Measurements from ENCODE around the gene PIK3R6. TPM values are rescaled to one million over a fixed set of nuclear protein-coding genes. Genes with fewer than 3 reads are reported as not detected.

Gene PIK3R6
- total and polyA plus RNA-seq, 3 donors from 2014 or later: 1.3 to 2.6 (median 2.5) TPM

GRCh38 chr17:8835631-8836364, 31.7 kb downstream of the PIK3R6 start:
- no peaks in the 10 kb centered on the region for H3K9me3 ChIP-seq
- no peaks in the 10 kb centered on the region for H3K27me3 ChIP-seq
- H3K4me1 ChIP-seq: no peaks in the 10 kb centered on the region
- H3K27ac ChIP-seq: no peak overlapping the region
- H3K36me3 ChIP-seq (ENCODE audit: low read depth, missing control alignments): no peaks in the 10 kb centered on the region
- 86 to 92% methylated on average over 6 of the region's 6 CpGs for WGBS, 2 donors
- TF ChIP-seq POLR2A (IDR thresholded peaks at IDR 0.05) (no peak), CTCF (IDR thresholded peaks at IDR 0.05) (no peak)
- intact Hi-C loops (cut with DNase I; ENCODE audit: low total_unique reads): no loop called here
- H3K4me3 ChIP-seq: no peak overlapping the region
- no peak for DNase-seq

- no peak for DNase-seq
- no peaks in the 10 kb centered on the region for H3K27me3 ChIP-seq
- no peak overlapping the region for H3K27ac ChIP-seq
- H3K36me3 ChIP-seq (ENCODE audit: low read depth, missing control alignments): no peaks in the 10 kb centered on the region
- no peaks in the 10 kb centered on the region for H3K9me3 ChIP-seq
- intact Hi-C loops (cut with DNase I; ENCODE audit: low total_unique reads): no loop called here
- no peaks in the 10 kb centered on the region for H3K4me1 ChIP-seq
- WGBS, 2 donors: 89 to 94% methylated on average over 14 of the region's 14 CpGs
- TF ChIP-seq CTCF (IDR thresholded peaks at IDR 0.05) (no peak), POLR2A (IDR thresholded peaks at IDR 0.05) (no peak)
- H3K4me3 ChIP-seq: no peak overlapping the region
These were observed 32.4 kb downstream of the PIK3R6 start for GRCh38 chr17:8835106-8835505.

GRCh38 chr17:8832711-8833352, 34.6 kb downstream of the PIK3R6 start:
- Histone ChIP-seq H3K27ac (no peak overlapping the region), H3K4me1 (no peaks in the 10 kb centered on the region), H3K9me3 (no peaks in the 10 kb centered on the region), H3K27me3 (no peaks in the 10 kb centered on the region), H3K36me3 (ENCODE audit: low read depth, missing control alignments) (no peaks in the 10 kb centered on the region), H3K4me3 (peak overlapping the region in 1 of 2 donors; percentile 31)
- peak; percentile 66 for DNase-seq
- WGBS, 2 donors: 39 to 41% methylated on average over 5 to 31 of the region's 33 CpGs
- TF ChIP-seq CTCF (IDR thresholded peaks at IDR 0.05) (peak in 2 of 3 experiments; percentile 14 to 41), POLR2A (IDR thresholded peaks at IDR 0.05) (no peak)
- intact Hi-C loops (cut with DNase I; ENCODE audit: low total_unique reads): no loop called here

- no peaks in the 10 kb centered on the region for H3K9me3 ChIP-seq
- intact Hi-C loops (cut with DNase I; ENCODE audit: low total_unique reads): no loop called here
- H3K27me3 ChIP-seq: no peaks in the 10 kb centered on the region
- TF ChIP-seq CTCF (IDR thresholded peaks at IDR 0.05) (no peak), POLR2A (IDR thresholded peaks at IDR 0.05) (no peak)
- H3K4me1 ChIP-seq: no peaks in the 10 kb centered on the region
- no peaks in the 10 kb centered on the region for H3K36me3 ChIP-seq (ENCODE audit: low read depth, missing control alignments)
- WGBS, 2 donors: 87 to 88% methylated on average over 7 of the region's 7 CpGs
- no peak overlapping the region for H3K27ac ChIP-seq
- no peak for DNase-seq
- H3K4me3 ChIP-seq: no peak overlapping the region
These were observed 36.1 kb downstream of the PIK3R6 start for GRCh38 chr17:8831234-8831849.

Measured in testis (tissue), 3 donors.